ENCODE measurements around the gene ZNF443. TPM values are rescaled to one million over a fixed set of nuclear protein-coding genes. Genes with fewer than 3 reads are reported as not detected.
A peak's percentile ranks its signal among the peaks of the same experiment; 100 is the strongest.
"Not testable (repeated sequence)": the region's sequence is repeated elsewhere in the genome, so short reads cannot be mapped to it uniquely, and the experiment has no call there.

Gene ZNF443
- total RNA-seq (2022) (0.79 and 1.6 TPM in 2 replicates), Bru-seq, nascent RNA (percentile 55 among the genes with signal in this experiment), BruChase-seq, experiment 1, labeled RNA remaining after a 6-hour chase (percentile 61 among the genes with signal in this experiment), BruChase-seq, experiment 2, labeled RNA remaining after a 2-hour chase (percentile 71 among the genes with signal in this experiment)
- long read RNA-seq, partial matches to known transcripts = 0 of 8 reads
- long read RNA-seq, other reads (novel, unspliced or antisense) = 5 of 8 reads

DNA sequence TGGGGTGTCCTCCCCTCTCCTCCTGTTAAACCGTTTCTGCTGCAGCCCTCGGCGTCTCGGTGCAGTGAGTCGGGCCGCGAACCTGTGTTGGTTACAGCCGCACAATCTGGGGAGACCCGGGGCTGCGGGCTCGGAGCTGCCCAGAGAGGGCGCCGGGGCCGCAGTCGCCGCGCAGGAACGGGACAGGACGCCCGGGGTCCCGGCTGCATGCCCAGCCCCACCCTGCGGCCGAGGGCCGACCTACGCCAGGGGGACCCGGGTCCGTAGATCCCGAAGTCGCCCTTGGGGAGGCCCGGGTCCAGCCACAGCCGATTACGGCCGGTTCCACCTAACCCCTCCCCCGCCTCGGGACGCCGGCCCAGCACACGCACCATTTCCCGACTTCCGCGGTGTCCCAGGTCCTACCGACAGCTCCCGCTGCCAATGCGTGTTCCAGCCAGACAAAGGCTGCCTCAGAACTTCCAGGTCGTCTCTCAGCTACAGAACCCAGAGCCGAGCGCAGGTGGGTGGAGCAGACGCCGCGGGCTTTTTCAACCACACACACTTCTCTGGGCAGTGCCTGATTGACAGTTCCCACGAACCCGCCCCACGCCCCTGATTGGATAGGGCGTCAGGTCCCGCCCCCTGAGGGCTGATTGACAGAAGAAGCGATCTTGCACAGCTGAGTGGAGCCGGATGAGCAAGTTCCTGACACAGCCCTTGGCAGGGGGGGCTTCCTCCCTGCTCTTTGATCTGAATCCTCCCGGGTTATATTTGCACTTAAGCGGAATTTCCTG is at the start of gene ZNF443:
TSS of gene ZNF443 (minus strand) at position 481 of the 776 bp plus-strand sequence. CDS start at position 374, 107 bp downstream.
- BruUV-seq (replicated peaks) = no TSS peak
- ChIA-PET POLR2A (interaction anchor here (0.6 to 4.6 kb wide), 14 partner anchors 9 to 1288 kb away, joined by 3 to 21 read pairs (median 3); partner anchors contain the start of genes DHPS, ZNF44, ZNF490 and ZNF563), CTCF (interaction anchor here (0.5 to 1.5 kb wide), 4 partner anchors 190 to 1712 kb away, joined by 3 read pairs; no protein-coding TSS in a partner anchor)
- intact Hi-C loops (cut with micrococcal nuclease) = loop anchor here (2.0 to 5.0 kb wide), 4 partner anchors 40 to 170 kb away; partner anchors contain the start of genes ZNF44, ZNF490, ZNF709 and ZNF791
- Mint-ChIP-seq H3K27me3 (ENCODE audit: insufficient read depth, unreplicated experiment) (no peaks in the 10 kb centered on the region), H3K4me3 (ENCODE audit: unreplicated experiment) (peak within 1 kb of the TSS; percentile 92), H3K4me1 (ENCODE audit: insufficient read depth, unreplicated experiment) (no peaks in the 10 kb centered on the region), H3K36me3 (ENCODE audit: insufficient read depth, unreplicated experiment) (no peaks in the 10 kb centered on the region), H3K9me3 (ENCODE audit: unreplicated experiment) (peaks cover 26% of the 10 kb centered on the region), H3K27ac (ENCODE audit: low read depth, unreplicated experiment) (peak within 1 kb of the TSS; percentile 72)
- peak; percentile 99 for DNase-seq (ENCODE audit: unreplicated experiment)
- TF ChIP-seq, protein P1, sequence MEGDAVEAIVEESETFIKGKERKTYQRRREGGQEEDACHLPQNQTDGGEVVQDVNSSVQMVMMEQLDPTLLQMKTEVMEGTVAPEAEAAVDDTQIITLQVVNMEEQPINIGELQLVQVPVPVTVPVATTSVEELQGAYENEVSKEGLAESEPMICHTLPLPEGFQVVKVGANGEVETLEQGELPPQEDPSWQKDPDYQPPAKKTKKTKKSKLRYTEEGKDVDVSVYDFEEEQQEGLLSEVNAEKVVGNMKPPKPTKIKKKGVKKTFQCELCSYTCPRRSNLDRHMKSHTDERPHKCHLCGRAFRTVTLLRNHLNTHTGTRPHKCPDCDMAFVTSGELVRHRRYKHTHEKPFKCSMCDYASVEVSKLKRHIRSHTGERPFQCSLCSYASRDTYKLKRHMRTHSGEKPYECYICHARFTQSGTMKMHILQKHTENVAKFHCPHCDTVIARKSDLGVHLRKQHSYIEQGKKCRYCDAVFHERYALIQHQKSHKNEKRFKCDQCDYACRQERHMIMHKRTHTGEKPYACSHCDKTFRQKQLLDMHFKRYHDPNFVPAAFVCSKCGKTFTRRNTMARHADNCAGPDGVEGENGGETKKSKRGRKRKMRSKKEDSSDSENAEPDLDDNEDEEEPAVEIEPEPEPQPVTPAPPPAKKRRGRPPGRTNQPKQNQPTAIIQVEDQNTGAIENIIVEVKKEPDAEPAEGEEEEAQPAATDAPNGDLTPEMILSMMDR (IDR thresholded peaks at IDR 0.05; ENCODE audit: unreplicated experiment) = no peak

GRCh38 chr19:12486265-12486783 is 45.5 kb upstream of the ZNF443 start:
- H3K36me3 Mint-ChIP-seq (ENCODE audit: insufficient read depth, unreplicated experiment); BruUV-seq (replicated peaks); H3K4me1 Mint-ChIP-seq (ENCODE audit: insufficient read depth, unreplicated experiment); H3K4me3 Mint-ChIP-seq (ENCODE audit: unreplicated experiment); CTCF ChIA-PET; intact Hi-C loops (cut with micrococcal nuclease); H3K9me3 Mint-ChIP-seq (ENCODE audit: unreplicated experiment); DNase-seq (ENCODE audit: unreplicated experiment); H3K27ac Mint-ChIP-seq (ENCODE audit: low read depth, unreplicated experiment); H3K27me3 Mint-ChIP-seq (ENCODE audit: insufficient read depth, unreplicated experiment): not testable (repeated sequence)
- POLR2A ChIA-PET = interaction anchor here (1.0 kb wide), 1 partner anchor 125 kb away, joined by 3 read pairs; the partner anchor contains the start of gene ZNF791

DNA sequence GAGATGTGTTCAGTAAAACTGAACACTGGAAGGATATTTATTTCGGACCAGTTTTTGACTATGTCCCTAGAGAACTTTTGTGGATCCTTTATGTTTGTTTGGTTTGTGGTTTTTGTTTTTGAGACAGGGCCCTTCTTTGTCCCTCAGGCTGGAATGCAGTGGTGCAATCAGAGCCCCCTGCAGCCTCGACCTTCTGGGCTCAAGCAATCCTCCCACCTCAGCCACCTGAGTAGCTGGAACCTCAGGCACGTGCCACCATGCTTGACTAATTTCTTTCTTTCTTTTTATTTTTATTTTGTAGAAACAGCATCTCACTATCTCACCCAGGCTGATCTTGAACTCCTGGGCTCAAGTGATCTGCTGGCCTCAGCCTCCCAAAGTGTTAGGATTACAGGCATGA is 44.8 kb upstream of the ZNF443 start:
- H3K9me3 Mint-ChIP-seq (ENCODE audit: unreplicated experiment) = no peaks in the 10 kb centered on the region
- no TSS peak for BruUV-seq (replicated peaks)
- ChIA-PET CTCF (interaction anchor here (0.6 kb wide), 1 partner anchor 851 kb away, joined by 3 read pairs; no protein-coding TSS in a partner anchor), POLR2A (no interaction called here)
- no peak overlapping the region for H3K27ac Mint-ChIP-seq (ENCODE audit: low read depth, unreplicated experiment)
- DNase-seq (ENCODE audit: unreplicated experiment) = no peak
- no peaks in the 10 kb centered on the region for H3K36me3 Mint-ChIP-seq (ENCODE audit: insufficient read depth, unreplicated experiment)
- peak overlapping the region; percentile 86 for H3K4me3 Mint-ChIP-seq (ENCODE audit: unreplicated experiment)
- intact Hi-C loops (cut with micrococcal nuclease) = no loop called here
- TF ChIP-seq, protein P1 (IDR thresholded peaks at IDR 0.05; ENCODE audit: unreplicated experiment) = no peak
- H3K27me3 Mint-ChIP-seq (ENCODE audit: insufficient read depth, unreplicated experiment) = no peaks in the 10 kb centered on the region
- no peaks in the 10 kb centered on the region for H3K4me1 Mint-ChIP-seq (ENCODE audit: insufficient read depth, unreplicated experiment)

DNA sequence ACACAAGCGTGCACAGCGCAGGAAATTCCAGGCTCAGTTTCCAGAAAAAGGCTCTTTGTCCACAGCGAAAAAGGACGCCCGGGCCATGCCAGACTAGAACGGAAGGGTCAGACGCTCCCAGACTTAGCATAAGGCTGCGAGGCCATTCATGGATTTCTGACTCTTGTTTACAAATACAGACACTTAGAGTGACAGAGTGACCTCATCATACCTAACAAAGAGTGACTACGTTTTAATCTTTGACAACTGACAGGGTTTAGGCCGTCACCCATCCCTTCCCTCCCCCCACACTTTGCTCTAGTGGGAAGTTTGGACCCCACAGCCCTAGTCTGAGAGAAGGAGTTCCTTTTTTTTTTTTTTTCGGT is 44.2 kb upstream of the ZNF443 start:
- TF ChIP-seq, protein P1 (IDR thresholded peaks at IDR 0.05; ENCODE audit: unreplicated experiment) = no peak
- H3K27me3 Mint-ChIP-seq (ENCODE audit: insufficient read depth, unreplicated experiment) = no peaks in the 10 kb centered on the region
- no peak for DNase-seq (ENCODE audit: unreplicated experiment)
- CTCF ChIA-PET = interaction anchor here (0.6 kb wide), 1 partner anchor 850 kb away, joined by 3 read pairs; no protein-coding TSS in a partner anchor
- H3K27ac Mint-ChIP-seq (ENCODE audit: low read depth, unreplicated experiment) = no peak overlapping the region
- POLR2A ChIA-PET = interaction anchor here (0.7 to 1.6 kb wide), 7 partner anchors 10 to 344 kb away, joined by 3 to 6 read pairs (median 4); partner anchors contain the start of genes ZNF20, ZNF44, ZNF443 and ZNF490
- H3K4me1 Mint-ChIP-seq (ENCODE audit: insufficient read depth, unreplicated experiment) = no peaks in the 10 kb centered on the region
- no peaks in the 10 kb centered on the region for H3K9me3 Mint-ChIP-seq (ENCODE audit: unreplicated experiment)
- intact Hi-C loops (cut with micrococcal nuclease) = no loop called here
- peak overlapping the region; percentile 86 for H3K4me3 Mint-ChIP-seq (ENCODE audit: unreplicated experiment)
- no TSS peak for BruUV-seq (replicated peaks)
- no peaks in the 10 kb centered on the region for H3K36me3 Mint-ChIP-seq (ENCODE audit: insufficient read depth, unreplicated experiment)
